BJ (cell line): Measurements from ENCODE around the gene PAXX. TPM values are rescaled to one million over a fixed set of nuclear protein-coding genes. Genes with fewer than 3 reads are reported as not detected.

Experiments used
- CTCF ChIA-PET: fragments of 350-600 bp; formaldehyde crosslinking; extraction: SDS; loops from one replicate; lab custom pipeline; 2021; ENCODE audit warnings: antibody characterized with exemption, inconsistent platforms; lab: Yijun Ruan, JAX
- POLR2A ChIA-PET: fragments of 300-600 bp; sonication (Branson Sonifier 250); formaldehyde crosslinking; extraction: SDS; loops from one replicate; lab custom pipeline; 2021; ENCODE audit warnings: antibody characterized with exemption; lab: Charles Lee
- DNase-seq: peaks from one replicate; pipeline ENCODE4 v3.0.0-alpha.2; 2011; ENCODE audit warnings: low read depth
- H3K27me3 ChIP-seq: 2 replicates; pipeline ENCODE4 v1.6.0; 2011; ENCODE audit warnings: low read length; ENCODE audit not compliant: control insufficient read depth, insufficient read depth
- H3K36me3 ChIP-seq: 2 replicates; pipeline ENCODE4 v1.5.1; 2011; ENCODE audit warnings: low read length; ENCODE audit not compliant: control insufficient read depth, insufficient read depth
- H3K4me3 ChIP-seq: 2 replicates; pipeline ENCODE4 v1.5.1; 2011; ENCODE audit warnings: low read depth, mild to moderate bottlenecking, control low read depth, low read length
- polyA plus RNA-seq: library from polyadenylated mRNA; depleted of rRNA; stranded (reverse); fragments of >200 nt; gene quantifications from 2 replicates; pipeline ENCODE4 v1.2.3, GENCODE V29; 2011
- TF ChIP-seq, protein P1 (sequence below): IDR thresholded peaks from 2 replicates; pipeline ENCODE4 v1.5.1; 2011; ENCODE audit warnings: low read depth, mild to moderate bottlenecking, control low read depth, inconsistent platforms, low read length, moderate library complexity; ENCODE audit not compliant: insufficient read depth

The PAXX gene
- polyA plus RNA-seq, 1 experiment: 11.8 TPM

DNA sequence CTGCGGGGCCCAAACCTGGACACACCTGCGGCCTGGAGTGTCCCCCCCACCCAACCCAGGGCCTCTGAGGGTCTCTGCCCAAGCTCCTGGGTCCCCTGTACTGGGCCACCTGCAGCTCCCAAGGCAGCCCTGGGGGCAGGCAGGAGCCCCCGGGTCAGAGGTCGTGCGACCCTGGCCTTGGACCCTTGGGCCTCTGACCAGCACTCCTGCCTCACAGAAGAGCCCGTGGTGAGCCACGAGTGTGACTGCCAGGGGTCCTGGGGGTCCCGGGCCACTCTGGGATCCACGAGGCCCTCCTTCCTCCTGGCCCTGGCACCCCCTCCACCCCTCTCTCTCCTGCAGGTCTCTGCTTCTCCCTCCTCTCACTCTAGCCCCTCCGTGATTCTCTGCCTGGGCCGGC, 19.9 kb upstream of the PAXX start:
- Histone ChIP-seq H3K27me3 (no peaks in the 10 kb centered on the region), H3K4me3 (no peak overlapping the region), H3K36me3 (no peaks in the 10 kb centered on the region)
- CTCF ChIA-PET: interaction anchor here (1.1 kb wide), 1 partner anchor 25 kb away, joined by 4 read pairs; no protein-coding TSS in a partner anchor
- no peak for DNase-seq
- TF ChIP-seq, protein P1, sequence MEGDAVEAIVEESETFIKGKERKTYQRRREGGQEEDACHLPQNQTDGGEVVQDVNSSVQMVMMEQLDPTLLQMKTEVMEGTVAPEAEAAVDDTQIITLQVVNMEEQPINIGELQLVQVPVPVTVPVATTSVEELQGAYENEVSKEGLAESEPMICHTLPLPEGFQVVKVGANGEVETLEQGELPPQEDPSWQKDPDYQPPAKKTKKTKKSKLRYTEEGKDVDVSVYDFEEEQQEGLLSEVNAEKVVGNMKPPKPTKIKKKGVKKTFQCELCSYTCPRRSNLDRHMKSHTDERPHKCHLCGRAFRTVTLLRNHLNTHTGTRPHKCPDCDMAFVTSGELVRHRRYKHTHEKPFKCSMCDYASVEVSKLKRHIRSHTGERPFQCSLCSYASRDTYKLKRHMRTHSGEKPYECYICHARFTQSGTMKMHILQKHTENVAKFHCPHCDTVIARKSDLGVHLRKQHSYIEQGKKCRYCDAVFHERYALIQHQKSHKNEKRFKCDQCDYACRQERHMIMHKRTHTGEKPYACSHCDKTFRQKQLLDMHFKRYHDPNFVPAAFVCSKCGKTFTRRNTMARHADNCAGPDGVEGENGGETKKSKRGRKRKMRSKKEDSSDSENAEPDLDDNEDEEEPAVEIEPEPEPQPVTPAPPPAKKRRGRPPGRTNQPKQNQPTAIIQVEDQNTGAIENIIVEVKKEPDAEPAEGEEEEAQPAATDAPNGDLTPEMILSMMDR: no peak
- POLR2A ChIA-PET: no interaction called here

DNA sequence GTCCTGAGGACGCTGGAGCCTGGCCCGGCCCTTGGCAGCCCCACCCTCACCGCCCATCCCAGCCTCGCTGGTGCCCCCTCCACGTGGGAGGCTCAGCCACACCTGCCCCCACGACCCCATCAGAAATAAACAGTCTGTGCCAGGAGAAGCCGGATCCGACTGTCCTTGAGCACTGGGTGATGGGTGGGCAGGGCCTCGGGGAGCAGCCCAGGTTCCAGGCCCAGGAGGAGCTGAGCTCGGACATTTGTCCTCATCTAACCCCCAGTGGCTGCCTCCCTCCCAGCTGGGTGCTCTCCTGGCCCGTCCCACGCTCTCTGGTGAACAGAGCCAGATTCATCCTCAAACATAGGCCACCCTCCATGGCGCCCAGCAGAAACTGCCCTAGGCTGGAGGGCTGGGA, 19.5 kb upstream of the PAXX start:
- ChIA-PET CTCF (interaction anchor here (1.1 kb wide), 1 partner anchor 25 kb away, joined by 4 read pairs; no protein-coding TSS in a partner anchor), POLR2A (no interaction called here)
- H3K27me3 ChIP-seq: no peaks in the 10 kb centered on the region
- TF ChIP-seq, protein P1: no peak
- DNase-seq: no peak
- H3K36me3 ChIP-seq: no peaks in the 10 kb centered on the region
- no peak overlapping the region for H3K4me3 ChIP-seq

DNA sequence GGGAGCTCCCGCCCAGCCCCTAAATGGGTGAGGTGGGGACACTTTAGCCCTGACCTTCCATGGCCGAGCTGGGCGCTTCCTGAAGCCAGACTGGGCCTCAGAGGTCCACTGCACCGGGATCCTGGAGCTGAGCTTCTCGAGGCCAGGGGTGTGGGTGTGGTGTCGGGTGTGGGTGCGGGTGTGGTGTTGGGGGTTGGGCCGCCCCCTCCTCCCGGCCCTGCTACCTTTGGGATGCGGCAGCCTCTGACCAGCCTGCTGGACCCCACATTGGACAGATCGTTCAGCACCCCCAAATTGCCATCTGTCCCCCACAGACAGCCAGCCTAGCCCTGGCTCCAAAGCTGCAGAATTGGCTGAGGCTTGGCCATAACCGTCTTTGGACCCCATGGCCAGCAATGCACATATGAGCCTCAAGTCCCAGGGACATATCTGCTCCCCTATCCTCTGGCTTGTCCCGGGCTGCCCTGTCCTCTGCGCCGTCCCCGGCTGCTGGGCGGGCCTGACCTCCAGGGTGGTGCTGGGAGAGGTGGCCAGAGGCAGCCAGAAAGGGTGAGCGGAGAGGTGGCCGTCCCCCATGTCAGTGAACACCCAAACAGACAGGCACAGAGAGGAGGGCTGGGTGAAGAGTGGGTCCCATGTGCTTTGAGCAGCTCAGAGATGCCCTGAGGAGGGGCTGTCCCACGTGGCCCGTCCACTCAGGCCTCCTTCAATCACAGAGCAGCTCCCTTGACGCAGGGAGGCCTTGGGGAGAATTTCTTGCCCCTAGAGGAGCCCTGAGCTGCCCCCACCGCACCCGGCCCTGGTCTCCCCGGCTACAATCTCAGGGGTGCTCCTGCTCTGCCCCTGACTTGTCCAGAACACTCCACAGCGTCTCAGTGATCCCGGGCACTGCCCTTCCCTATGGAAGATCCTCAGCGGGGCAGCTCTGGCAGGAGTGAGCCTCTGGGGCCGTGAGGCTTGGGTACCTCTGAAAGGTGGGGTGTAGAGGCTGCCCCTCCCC, 18.3 kb upstream of the PAXX start:
- POLR2A ChIA-PET: no interaction called here
- TF ChIP-seq, protein P1: no peak
- CTCF ChIA-PET: interaction anchor here (0.7 to 2.5 kb wide), 4 partner anchors 26 to 186 kb away, joined by 3 to 11 read pairs (median 4); no protein-coding TSS in a partner anchor
- Histone ChIP-seq H3K4me3 (no peak overlapping the region), H3K27me3 (no peaks in the 10 kb centered on the region), H3K36me3 (no peaks in the 10 kb centered on the region)
- DNase-seq: no peak

DNA sequence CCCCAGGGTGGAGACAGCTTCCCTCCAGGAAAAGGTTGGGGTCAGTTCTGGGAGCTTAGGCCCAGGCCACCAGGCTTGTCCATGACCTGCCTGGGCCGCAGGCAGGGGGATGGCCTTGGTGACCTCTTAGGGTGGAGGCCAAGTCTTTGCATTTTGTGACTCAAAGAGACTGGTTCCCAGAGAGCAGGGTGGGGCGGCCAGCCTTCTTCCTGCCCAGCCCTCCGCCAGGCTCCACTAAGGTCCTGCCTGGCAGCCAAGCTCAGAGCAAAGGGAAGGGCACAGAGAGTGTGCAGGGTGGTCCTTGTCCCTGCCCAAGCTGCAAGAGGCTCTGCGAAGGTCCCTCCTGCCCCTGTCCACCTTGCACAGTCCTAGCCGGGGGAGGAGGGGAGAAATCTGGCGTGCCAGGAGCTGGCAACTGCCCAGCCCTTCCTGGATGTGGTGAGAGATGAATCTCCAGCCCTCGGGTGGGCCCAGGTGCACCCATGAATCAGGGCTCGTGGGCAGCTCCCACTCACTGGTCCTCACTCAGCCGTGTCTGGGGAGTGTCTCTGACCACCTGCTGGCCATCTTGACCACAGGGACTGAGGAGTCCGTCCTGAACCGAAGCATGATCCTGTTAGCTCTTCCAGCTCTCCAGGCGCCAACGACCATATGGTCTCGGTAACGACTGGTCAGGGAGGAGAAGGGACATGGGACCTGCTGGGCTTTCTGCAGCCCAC, 17.2 kb upstream of the PAXX start:
- Histone ChIP-seq H3K4me3 (no peak overlapping the region), H3K27me3 (no peaks in the 10 kb centered on the region), H3K36me3 (no peaks in the 10 kb centered on the region)
- ChIA-PET POLR2A (no interaction called here), CTCF (interaction anchor here (1.4 to 2.5 kb wide), 3 partner anchors 27 to 61 kb away, joined by 4 to 11 read pairs (median 11); no protein-coding TSS in a partner anchor)
- no peak for DNase-seq
- TF ChIP-seq, protein P1: no peak

DNA sequence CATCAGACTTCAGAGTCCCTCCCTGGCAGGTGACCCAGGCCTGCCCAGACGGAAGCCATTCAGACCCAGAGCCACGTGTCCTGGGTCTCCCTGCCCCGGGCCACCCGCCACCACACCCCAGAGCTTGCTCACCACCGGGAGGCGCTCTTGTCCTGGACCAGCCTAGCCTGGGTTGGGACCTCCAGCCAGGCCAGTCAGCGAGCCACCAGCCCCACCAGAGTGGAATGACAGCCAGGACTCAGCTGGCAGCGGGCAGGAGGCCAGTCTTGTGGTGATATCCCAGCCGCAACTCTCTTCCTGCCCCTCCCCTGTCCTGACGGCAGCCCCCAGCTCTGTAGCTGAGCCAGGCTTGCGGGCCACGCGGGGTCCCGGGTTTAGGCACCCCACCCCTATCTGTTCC, 16.6 kb upstream of the PAXX start:
- TF ChIP-seq, protein P1: 0 out of 2 replicates have a peak, but pooled peaks have one; percentile 13
- H3K4me3 ChIP-seq: no peak overlapping the region
- no peak for DNase-seq
- H3K27me3 ChIP-seq: no peaks in the 10 kb centered on the region
- ChIA-PET CTCF (interaction anchor here (1.4 to 2.5 kb wide), 3 partner anchors 28 to 60 kb away, joined by 4 to 11 read pairs (median 11); no protein-coding TSS in a partner anchor), POLR2A (no interaction called here)
- no peaks in the 10 kb centered on the region for H3K36me3 ChIP-seq
